ENCODE data around the gene UBL3.

Gene UBL3

DNA sequence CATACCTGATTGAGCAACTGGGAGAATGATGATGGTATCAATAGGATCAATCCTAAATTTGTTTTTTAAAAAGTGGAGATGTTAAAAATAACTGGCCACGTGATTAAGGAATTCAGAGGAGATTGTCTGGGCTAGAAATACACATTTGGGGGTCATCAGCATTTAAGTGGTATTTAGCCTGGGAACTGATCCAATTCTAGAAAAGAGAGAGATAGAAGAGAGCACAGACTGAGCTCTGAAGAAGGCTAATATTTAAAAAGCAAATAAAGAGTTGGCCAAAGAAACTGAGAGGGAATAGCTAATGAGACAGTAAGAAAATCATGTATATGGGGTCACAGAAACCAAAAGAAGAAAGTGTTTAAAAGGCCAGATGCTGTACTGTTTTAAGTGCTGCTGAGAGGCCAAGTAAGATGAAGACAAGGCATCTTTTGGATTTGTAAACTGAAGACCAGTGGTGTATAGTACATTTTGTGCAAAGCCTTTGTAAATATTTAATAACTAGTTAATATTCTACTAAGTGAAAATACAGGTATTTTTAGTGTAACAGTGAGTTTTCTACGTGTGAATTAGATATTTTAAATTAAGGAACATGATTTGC, 40.2 kb downstream of the UBL3 start:
- DNase-seq (ENCODE audit: low read depth) = no peak

DNA sequence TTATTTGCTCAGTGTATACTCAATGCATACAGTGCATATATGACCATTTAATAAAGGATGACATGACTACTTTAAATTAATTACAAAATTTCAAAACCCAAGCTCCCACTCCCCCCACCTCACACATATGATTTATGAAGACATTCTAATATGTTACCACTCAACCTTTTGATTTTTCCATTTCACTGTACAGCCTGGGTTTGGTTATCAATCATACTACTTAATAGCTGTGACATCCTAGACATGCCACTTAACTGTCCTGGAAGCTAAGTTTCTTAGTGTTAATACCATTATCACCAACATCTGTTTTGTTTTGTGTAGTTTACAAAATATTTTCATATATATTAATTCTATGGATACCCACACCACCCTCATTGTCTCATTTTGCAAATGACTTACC, 42.2 kb downstream of the UBL3 start:
- no peak for DNase-seq (ENCODE audit: low read depth)

DNA sequence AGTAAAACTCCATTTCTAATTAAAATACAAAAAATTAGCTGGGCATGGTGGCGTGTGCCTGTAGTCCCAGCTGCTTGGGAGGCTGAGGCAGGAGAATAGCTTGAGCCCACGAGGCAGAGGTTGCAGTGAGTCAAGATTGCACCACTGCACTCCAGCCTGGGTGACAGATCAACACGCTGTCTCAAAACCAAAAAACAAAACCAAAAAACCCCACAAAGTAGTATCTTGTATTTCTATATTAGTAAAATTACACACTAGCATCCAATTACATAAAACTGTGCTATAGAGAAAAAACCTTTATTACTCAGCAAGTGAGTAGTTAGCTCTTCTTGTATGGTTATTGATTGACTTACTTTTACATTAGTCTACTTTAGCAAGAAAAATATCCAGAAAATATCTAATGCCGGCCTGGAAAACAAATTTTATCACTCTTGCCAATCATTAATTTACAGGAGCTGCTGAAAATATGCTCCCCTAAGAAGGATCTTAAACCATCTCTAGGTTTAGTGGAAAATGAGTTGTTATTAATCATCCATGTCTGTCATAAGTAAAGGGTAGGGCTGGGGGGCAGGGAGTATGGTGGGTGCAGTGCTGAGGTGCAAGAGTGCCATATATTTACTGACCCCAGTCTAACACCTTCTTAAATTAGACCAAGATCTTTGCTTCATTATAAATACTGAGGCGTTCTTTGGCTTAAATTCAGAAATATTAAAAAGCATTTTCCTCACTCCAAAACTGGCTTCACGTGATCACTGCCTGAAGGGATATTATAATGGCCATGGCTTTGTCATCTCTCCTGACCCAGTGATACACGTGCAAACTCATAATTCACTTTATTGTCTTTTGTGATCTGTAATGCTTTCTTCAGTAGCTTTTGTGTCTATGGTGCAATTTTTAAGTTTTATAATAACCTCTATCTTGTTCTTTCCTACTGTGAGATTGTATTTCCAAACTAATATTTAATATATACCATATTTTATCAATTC, 44.1 kb downstream of the UBL3 start:
- DNase-seq (ENCODE audit: low read depth) = no peak

DNA sequence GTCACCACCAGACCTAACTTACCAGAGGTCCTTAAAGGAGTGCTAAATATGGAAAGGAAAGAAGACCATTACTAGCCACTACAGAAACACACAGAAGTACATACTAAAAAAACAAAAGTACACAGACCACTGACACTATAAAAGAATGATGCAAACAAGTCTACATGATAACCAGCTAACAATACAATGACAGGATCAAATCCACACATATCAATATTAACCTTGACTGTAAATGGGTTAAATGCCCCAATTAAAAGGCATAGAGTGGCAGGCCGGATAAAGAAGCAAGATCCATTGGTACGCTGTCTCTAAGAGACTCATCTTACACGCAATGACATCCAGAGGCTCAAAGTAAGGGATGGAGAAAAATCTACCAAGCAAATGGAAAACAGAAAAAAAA, 47.2 kb downstream of the UBL3 start:
- DNase-seq (ENCODE audit: low read depth) = no peak

DNA sequence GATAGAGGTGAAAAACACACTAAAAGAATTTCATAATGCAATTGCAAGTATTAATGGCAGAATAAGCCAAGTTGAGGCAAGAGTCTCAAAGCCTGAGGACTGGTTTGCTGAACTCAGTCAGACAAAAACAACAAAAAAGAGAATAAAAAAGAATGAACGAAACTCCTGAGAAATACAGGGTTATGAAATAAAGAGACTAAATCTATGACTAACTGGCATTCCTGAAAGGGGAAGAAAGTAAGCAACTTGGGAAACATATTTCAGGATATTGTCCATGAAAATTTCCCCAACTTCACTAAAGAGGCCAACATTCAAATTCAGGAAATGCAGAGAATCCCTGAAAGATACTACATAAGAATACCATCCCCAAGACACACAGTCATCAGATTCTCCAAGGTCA, 47.8 kb downstream of the UBL3 start:
- no peak for DNase-seq (ENCODE audit: low read depth)

DNA sequence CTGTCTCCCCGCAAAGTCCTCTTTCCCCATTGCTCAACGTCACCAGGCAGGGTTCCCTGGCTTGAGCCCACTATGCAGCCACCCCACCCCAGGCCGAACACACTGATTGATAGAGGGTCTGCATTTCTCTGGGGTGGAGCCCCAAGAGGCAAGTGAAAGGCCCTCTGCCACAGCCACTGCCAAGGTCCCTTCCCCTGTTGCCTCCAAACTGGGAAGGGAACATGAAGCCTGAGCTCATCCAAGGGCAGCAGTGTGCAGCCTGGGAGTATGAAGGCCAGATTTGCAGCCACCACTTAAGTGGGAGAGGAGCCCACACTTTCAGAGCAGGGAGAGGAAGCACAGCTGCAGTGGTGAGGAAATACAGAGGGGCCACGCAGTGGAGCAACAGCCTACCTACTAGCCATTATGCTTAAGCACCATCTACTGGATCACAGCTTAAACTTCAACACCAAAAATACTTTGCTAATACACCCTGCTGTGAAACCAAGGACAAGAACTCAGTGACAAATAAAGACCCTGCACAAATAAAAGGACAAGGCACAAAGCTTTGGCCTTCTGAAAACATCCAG, 48.6 kb downstream of the UBL3 start:
- DNase-seq (ENCODE audit: low read depth) = no peak

DNA sequence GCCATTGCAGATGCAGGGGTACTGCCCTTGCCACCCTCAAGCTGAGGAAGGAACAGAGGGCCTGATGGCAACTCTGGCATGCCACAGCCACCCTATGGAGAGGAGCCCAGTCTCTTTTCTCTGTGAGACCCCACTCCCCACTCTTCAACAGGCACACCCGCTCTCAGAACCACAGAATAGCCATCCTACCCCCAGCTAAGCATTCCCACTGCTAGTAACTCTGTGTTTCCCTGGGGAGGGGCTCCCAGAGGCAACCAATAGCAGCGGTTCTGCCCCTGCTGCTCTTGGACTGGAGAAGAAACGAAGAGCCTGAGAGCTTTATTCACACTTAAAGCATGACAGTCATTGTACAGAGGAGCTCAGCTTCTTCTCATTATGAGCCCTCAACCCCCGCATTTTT, 49.3 kb downstream of the UBL3 start:
- no peak for DNase-seq (ENCODE audit: low read depth)

DNA sequence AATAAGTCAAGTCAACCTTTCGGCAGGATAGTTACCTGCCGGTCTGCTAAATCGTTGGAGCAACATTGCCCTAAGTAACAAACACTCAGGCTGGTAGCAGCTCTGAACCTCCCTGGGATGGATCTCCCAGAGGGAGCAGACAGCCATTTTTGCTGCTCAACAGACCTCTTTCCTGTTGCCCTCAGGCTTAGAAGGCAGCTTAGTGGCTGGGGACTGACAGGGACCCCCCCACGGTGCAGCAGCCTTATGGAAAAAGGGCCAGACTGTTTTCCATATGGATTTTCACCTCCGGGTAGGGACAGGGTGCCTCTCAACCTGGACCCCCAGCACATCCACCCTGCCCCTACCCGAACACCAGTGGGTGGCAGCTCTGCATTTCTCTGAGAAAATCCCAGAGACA, 49.7 kb downstream of the UBL3 start:
- DNase-seq (ENCODE audit: low read depth) = no peak

DNA sequence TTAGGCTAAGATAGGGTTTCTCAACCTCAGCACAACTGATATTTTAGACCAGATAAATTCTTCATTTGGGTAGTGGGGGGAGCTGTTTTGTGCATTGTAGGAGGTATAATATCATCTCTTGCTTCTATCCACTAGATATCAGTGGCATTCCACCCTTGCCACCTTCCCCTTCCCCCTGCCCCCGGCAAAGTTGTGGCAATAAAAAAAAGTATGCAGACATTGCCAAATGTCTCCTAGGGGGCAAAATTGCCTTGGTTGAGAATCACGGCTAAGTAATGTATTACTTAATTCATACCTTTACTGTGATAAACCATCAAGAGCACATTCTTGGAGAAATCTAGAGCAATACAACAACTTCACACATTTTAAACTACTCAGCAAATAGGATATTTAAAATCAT, 51.4 kb downstream of the UBL3 start:
- DNase-seq (ENCODE audit: low read depth) = no peak

DNA sequence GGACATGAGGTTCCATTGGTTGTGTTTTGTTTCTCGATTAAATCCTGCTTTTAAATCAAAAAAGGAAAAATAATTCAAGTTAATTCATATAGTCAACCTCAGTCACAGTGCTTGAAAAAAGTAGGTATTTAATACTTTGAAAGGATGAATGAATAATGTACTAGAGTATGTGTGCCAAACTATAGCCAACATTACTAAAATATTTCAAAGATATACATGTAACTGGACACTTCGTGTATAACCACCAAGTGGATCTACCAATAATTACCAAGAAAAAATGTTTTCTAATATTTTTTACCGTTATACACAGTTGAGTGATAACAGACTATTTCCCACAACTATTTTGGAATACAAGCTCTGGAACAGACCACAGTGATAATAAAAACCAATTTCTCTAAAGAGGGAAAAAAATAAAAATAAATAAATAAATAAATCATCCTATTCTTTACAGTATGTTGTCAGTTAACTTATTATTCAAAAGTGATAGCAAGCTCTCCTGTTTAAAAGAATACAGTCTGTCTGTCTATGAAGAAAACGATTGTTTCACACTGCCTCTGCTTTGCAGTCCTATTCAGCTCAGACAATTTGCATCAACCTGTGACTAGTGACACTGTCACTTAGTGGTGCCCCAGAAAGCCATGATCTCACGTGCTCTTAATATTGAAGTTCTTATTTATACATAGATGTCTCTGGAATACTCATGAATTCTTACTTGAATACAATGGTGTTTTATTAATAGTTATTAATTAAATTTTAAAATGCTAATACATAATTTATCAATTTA, 58.2 kb downstream of the UBL3 start:
- peak; percentile 24 for DNase-seq (ENCODE audit: low read depth)

DNA sequence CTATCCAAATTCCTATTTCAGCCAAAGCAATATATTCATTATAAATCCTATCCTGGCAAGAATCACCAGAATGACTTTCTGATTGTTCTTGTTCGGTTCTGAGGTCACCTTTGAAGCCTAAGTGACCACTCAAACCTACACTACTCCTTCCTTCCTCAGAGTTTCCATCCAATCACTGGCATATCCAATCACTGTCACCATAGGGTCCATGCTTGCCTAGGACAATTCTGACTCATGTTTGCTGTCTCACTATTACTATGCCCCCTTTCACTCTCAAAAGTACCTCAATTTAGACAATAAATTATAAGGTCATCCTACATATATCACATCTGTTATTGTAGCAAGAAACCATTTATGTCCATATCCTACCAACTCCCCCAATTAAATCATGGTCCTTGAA, 58.9 kb downstream of the UBL3 start:
- no peak for DNase-seq (ENCODE audit: low read depth)

DNA sequence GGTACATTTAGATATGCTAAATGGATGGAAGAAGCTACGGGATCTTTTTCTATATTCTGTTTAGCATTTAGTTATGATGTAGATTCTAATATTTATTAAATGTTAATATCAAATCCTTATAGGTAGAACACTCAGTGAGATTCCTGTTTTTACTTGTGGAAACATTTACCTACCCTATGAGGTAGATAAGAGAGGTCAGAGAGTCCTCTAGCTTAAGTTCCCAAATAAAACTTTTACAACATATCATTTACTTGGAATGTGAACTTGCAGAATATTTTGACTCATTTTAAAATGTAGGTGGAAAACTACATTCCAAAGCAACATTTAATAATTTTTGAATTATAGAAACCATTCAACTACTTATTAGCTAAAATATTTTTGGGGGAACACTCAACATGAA, 63.7 kb downstream of the UBL3 start:
- DNase-seq (ENCODE audit: low read depth) = no peak

DNA sequence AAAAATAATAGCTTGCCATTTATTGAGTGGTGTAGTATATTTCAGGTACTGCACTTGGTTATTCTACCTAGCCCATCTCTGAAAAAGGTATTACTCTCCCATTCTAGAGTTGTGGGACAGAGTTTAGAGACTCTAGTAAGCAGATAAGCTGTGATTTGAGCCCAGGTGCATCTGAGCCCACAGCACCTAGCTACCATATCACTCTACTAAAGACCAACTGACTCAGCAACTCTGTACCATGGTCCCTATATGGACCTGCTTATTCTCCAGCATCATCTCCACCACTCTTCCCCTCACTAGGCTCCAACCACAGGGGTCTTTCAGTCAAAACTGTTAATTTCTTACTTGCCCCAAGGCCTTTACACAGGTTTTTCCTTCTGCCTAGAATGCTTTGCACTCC, 64.4 kb downstream of the UBL3 start:
- no peak for DNase-seq (ENCODE audit: low read depth)

DNA sequence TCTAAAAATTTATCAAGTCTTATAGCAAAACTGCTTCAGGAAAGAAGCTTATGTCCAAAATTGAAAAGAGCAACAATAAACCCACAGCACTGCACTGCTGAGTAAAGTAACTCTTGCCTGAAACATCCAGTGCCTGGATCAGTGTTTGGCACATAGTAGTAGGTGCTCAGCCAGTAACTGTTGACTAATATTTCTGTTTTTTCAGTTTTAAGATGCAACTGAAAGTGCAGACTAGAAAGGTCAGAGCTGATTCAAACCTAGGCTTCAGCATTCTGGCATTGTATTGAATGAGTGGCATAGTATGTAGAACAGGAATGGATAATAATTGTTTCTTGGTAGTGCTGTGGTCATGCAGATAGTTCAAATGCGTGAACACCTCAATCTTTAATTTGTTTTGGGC, 67.6 kb downstream of the UBL3 start:
- no peak for DNase-seq (ENCODE audit: low read depth)

DNA sequence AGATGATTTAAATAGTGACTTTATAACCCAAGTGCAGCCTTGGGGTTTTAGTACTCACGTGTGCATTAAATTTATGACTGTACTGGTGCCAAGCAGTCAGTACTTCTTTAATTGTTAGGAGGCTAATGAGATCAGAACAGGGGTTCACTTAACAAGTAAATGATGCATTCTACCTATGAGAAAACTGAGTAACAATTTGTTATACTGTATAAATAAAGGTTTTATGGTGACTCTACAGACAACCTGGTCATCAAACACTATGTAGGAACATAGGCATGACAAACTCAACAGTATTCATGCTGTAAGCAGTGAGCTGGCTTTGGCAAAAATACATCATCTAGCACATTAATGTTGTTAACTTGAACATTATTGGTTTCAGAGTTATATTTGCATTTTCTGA, 75.6 kb downstream of the UBL3 start:
- DNase-seq (ENCODE audit: low read depth) = no peak

DNA sequence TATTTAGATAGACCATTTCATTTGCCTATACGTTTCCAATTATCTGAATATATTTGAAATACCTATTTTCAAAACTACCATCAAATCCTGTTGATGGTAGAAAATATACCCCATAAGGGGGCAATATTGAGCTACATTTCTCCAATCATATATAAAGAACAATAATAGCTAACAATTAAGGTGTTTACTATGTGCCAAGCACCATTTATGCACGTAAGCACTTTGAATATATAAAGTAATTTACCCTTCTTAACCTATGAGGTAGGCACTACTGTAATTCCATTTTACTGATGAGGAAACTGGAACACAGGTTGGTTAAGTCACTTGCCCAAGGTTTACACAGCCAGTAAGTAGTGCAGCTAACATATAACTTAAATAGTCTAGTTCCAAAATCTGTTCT, 79.2 kb downstream of the UBL3 start:
- DNase-seq (ENCODE audit: low read depth) = no peak

DNA sequence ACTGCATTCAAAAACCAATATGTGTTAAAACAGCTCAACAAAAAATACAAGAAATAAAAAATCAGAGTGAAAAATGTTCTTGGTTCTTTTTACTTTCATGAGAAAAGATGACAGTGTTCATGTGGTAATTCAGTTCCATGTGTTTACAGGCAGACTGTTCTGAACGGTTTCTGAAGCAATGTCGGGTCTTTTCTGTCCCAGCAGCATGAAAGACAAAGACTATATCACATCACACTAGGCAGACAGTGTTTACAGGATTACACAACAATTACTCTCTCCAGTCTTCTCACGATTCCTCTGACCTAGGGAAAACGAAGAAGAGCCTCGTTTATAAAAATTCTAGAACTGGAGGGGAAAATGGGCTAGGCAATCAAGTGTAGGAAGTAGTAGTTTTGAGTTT, 83.4 kb downstream of the UBL3 start:
- no peak for DNase-seq (ENCODE audit: low read depth)

DNA sequence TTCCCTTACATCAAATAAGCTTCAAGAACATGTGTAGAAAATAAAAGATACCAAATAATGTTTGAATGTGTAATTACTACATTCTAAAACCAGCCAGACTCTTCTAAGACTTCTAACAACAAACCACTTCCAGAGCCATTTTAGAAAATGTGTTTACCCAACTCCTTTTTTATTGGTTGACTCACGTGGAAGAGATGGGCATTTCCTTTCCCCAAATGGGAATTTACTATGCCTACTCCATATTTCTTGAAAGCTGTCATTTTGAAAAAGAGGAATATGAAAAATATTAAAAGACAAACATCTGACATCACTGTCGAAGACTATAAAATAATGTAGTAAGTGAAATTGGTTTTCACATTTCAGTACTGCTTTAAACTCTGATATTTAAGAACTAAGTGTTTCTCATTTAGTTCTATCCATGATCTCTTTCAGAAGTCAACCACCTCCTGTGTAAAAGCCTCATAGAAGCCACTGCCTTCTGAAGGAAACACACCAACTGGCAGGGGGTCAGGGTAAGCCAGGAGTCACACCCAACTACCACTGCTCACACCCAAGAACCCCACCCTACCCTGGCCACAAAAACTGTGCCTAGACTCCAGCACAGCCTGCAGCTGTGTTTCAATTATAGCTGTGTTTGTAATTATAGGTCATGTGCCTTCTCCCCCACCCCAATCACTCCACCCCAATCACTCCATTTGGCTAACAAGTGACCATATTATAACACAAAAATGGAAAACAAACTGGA, 86.8 kb downstream of the UBL3 start:
- DNase-seq (ENCODE audit: low read depth) = no peak

DNA sequence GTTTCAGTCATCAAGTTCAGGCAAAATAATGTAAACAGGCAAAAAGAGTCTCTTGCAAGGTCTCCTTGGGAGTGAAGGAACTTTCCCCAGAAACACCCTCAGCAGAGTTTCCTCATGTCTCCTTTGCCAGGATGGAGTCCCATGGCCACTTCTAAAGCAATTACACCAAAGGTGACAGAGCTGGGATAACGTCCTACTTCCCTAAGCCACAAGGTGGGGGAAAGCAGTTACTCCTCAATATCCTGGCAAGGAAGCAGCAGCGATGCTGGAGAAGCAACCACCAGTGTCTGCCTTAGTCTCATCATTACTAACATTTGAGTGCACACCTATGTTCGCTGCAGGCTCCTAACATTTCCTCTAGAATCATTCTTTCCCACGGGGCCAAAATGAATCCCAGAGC, 88.6 kb downstream of the UBL3 start:
- DNase-seq (ENCODE audit: low read depth) = no peak

DNA sequence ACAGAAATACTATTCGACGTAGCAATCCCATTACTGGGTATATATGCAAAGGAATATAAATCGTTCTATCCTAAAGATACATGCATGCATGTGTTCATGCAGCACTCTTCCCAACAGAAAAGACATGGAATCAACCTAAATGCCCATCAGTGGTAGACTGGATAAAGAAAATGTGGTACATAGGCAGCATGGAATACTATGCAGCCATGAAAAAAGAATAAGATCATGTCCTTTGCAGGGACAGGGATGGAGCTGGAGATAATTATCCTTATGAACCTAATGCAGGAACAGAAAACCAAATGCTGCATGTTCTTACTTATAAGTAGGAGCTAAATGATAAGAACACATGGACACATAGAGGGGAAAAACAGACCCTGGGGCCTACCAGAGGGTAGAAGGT, 89.3 kb downstream of the UBL3 start:
- DNase-seq (ENCODE audit: low read depth) = no peak

DNA sequence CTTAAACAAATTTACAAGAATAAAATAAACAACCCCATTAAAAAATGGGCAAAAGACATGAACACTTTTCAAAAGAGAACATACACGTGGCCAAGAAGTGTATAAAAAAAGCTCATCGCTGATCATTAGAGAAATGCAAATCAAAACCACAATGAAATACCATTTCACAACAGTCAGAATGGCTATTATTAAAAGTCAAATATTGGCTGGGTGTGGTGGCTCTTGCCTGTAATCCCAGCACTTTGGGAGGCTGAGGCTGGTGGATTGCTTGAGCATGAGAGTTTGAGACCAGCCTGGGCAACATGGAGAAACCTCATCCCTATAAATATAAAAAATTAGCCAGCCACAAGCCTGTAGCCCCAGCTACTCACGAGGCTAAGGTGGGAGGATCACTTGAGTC, 89.9 kb downstream of the UBL3 start:
- DNase-seq (ENCODE audit: low read depth) = no peak

DNA sequence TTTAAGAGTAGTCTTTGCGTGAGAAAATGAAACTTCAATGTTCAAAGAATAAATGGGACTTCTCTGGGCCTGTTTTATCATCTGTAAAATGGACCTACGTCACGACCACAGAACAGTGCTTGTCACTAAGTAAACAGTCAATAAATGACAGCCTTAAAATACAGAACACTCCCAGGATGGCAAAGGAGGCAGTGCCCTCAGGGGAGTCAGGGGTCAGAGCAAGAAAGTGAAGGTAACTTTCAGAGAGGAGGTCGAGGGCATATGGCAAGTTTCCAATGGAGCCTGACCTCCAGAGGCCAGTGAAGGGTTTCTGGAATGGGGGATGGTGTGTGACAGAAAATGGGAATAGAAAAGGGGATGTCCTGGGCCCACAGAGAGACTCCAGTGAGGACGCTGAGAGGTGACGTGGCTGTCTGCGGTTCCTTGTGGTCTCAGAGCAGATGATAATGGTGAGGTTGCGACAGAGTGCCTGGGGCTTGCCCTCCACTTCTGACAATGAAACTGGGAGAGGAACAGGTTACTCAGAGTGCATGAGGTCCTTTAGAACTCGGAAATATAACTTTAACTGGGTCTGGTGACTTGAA, 91.8 kb downstream of the UBL3 start:
- DNase-seq (ENCODE audit: low read depth) = no peak
